ENCODE measurements around the gene YIF1B. TPM values are rescaled to one million over a fixed set of nuclear protein-coding genes. Genes with fewer than 3 reads are reported as not detected.
A peak's percentile ranks its signal among the peaks of the same experiment; 100 is the strongest.

YIF1B gene
- total and polyA plus RNA-seq, 2 experiments from 2014 or later = 61.5 to 140 TPM

- H3K9me3 ChIP-seq (ENCODE audit: low read depth) = no peaks in the 10 kb centered on the region
- peaks cover 35% of the 10 kb centered on the region for H3K27me3 ChIP-seq
Observed at GRCh38 chr19:38319421-38320258, 3.9 kb upstream of the YIF1B start, which contains the start of gene KCNK6. Gene KCNK6, plus strand, starts transcription at chr19:38319845. Its CDS starts 106 bp downstream, at chr19:38319951.

GRCh38 chr19:38318660-38319059 lies 2.9 kb upstream of the YIF1B start:
- no peaks in the 10 kb centered on the region for H3K36me3 ChIP-seq
- no peaks in the 10 kb centered on the region for H3K9me3 ChIP-seq (ENCODE audit: low read depth)
- DNase-seq (ENCODE audit: low read depth in 1 of 2, low spot score in 1 of 2) = peak in 1 of 2 donors; percentile 62
- H3K4me3 ChIP-seq = no peak overlapping the region
- TF ChIP-seq CTCF (IDR thresholded peaks at IDR 0.05; ENCODE audit: low read depth, low read length) = no peak
- no peak overlapping the region for H3K27ac ChIP-seq
- peaks cover 35% of the 10 kb centered on the region for H3K27me3 ChIP-seq
- no peaks in the 10 kb centered on the region for H3K4me1 ChIP-seq (ENCODE audit: low read depth)

More at GRCh38 chr19:38319421-38320258, 3.9 kb upstream of the YIF1B start, which contains the start of gene KCNK6:
- Histone ChIP-seq H3K4me3 (peak within 1 kb of the TSS; percentile 43), H3K4me1 (ENCODE audit: low read depth) (no peaks in the 10 kb centered on the region), H3K27ac (no peak within 1 kb of the TSS), H3K36me3 (no peaks in the 10 kb centered on the region)
- peak; percentile 34 to 63 for DNase-seq (ENCODE audit: low read depth in 1 of 2, low spot score in 1 of 2)
- TF ChIP-seq CTCF (IDR thresholded peaks at IDR 0.05; ENCODE audit: low read depth, low read length) = no peak

- Histone ChIP-seq H3K27me3 (peaks cover 35% of the 10 kb centered on the region), H3K9me3 (ENCODE audit: low read depth) (no peaks in the 10 kb centered on the region), H3K4me1 (ENCODE audit: low read depth) (no peaks in the 10 kb centered on the region), H3K27ac (no peak overlapping the region), H3K36me3 (no peaks in the 10 kb centered on the region), H3K4me3 (no peak overlapping the region)
- DNase-seq (ENCODE audit: low read depth in 1 of 2, low spot score in 1 of 2) = no peak
- TF ChIP-seq CTCF (IDR thresholded peaks at IDR 0.05; ENCODE audit: low read depth, low read length) = no peak
Observed at GRCh38 chr19:38317104-38317612, 1.4 kb upstream of the YIF1B start.

GRCh38 chr19:38316477-38317067 lies 825 bp upstream of the YIF1B start:
- Histone ChIP-seq H3K27ac (peak overlapping the region; percentile 14), H3K27me3 (peaks cover 35% of the 10 kb centered on the region), H3K4me3 (peak overlapping the region; percentile 26), H3K4me1 (ENCODE audit: low read depth) (no peaks in the 10 kb centered on the region), H3K9me3 (ENCODE audit: low read depth) (no peaks in the 10 kb centered on the region), H3K36me3 (no peaks in the 10 kb centered on the region)
- DNase-seq (ENCODE audit: low read depth in 1 of 2, low spot score in 1 of 2) = no peak
- no peak for TF ChIP-seq CTCF (IDR thresholded peaks at IDR 0.05; ENCODE audit: low read depth, low read length)

GRCh38 chr19:38310986-38311385 lies 4.8 kb downstream of the YIF1B start:
- no peak overlapping the region for H3K4me3 ChIP-seq
- H3K9me3 ChIP-seq (ENCODE audit: low read depth) = no peaks in the 10 kb centered on the region
- H3K4me1 ChIP-seq (ENCODE audit: low read depth) = no peaks in the 10 kb centered on the region
- no peak overlapping the region for H3K27ac ChIP-seq
- H3K36me3 ChIP-seq = no peaks in the 10 kb centered on the region
- no peaks in the 10 kb centered on the region for H3K27me3 ChIP-seq
- no peak for DNase-seq (ENCODE audit: low read depth in 1 of 2, low spot score in 1 of 2)
- no peak for TF ChIP-seq CTCF (IDR thresholded peaks at IDR 0.05; ENCODE audit: low read depth, low read length)

Data from cardiac muscle cell (in vitro differentiated cells and primary cell).